Endometrial microvascular endothelial cells (primary cell): ENCODE data around the gene PDE4D. TPM values are rescaled to one million over a fixed set of nuclear protein-coding genes. Genes with fewer than 3 reads are reported as not detected.

Experiments used
- in situ Hi-C: cut with HindIII; loops from 2 replicates; pipeline ENCODE4 v1.10.0; 2017; ENCODE audit warnings: low sequenced_read_pairs, low pct_unique_long_range_greater_than_20kb; ENCODE audit errors: inconsistent ontology term
- total RNA-seq: library from RNA; depleted of rRNA; stranded (reverse); fragments of >200 nt; gene quantifications from one replicate; pipeline ENCODE4 v1.2.3, GENCODE V29; 2015; ENCODE audit errors: inconsistent ontology term

The PDE4D gene
- total RNA-seq, 1 donor from 2014 or later, result 7.9 TPM

DNA sequence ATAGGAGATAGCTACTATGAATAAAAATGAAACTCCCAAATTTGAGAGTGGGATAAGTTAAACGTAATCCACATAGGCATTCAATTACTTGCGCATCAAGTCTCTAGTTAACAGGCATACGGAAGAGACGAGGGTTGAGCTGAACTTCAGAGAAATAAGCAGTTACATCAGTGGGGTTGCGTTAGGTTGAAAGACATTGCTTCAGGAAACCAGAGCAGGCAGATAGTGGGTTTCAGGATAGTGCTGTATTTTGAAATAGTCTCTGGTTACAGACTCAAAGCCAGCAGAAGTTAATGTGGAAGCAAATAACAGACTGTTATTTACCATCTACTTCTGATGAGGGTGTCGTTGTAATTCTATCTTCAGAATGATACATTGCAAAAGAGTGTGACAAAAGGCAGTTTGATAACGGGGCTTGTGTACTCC lies 533.4 kb downstream of the PDE4D start:
- in situ Hi-C loops, result no loop called here

DNA sequence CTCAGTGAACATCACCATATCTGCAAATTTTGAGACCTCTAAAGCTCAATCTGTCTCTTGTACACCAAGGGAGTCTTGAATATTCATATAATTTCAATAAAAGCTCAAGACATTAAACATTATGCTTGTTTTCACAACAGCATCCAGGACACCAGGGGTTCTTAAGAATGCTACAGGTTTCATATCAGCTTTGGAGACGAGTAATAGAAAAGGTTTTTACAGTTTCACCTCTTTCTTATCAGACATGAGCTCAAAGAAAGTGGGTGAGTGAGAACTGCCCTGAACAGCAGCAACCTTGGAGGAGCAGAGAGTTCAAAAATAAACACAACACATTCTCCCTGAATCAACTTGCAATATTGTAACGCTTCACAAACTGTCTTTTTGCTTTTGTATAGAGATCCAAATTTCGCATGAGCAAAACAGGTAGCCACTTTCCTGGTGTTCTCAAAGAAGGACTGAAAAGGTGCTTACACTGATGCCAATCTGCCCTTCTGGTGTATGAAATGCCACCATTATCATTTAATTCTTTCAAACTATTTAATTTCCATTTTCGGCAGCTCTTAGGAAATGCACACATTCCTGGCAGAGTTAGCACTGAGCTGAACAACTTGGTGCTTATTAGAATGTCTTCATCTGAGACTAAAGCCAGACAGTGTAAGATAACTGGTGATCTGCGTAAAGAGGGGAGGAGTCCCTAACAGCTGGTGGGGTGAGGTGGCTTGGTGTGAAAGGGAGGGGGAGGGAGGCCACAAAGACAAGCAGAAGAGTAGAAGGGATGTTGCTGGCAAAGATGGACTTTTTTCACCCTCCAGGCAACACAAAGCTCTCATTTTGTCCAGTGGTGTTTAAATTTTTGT lies 535.3 kb downstream of the PDE4D start:
- in situ Hi-C loops, result no loop called here

DNA sequence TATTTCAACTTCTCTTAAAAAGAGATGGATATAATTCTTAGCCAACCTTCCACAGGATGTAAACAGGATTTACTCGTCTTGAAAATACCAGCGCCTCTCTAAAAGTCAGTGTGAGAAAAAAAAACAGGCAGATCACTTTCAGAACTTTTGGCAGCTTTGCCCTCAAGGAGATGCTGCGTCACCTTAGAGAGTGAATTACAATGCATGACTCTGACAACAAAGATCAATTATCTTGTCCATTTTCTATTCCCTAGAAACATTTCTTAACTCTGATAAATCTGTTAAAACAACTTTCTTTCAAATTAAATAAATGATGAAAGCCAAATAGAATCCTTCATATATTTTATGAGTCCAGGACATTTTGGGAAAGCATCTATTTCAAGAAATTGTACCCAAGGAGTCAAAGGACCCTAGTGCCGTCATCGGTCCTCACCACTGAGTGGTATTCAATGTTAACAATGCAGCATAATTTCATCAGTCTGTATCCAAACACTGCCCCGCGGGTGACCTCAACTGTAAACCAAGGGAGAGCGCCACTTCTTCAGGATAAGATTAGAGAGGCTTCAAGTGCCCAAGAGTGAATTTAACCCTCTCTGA lies 536.0 kb downstream of the PDE4D start:
- in situ Hi-C loops, result no loop called here

DNA sequence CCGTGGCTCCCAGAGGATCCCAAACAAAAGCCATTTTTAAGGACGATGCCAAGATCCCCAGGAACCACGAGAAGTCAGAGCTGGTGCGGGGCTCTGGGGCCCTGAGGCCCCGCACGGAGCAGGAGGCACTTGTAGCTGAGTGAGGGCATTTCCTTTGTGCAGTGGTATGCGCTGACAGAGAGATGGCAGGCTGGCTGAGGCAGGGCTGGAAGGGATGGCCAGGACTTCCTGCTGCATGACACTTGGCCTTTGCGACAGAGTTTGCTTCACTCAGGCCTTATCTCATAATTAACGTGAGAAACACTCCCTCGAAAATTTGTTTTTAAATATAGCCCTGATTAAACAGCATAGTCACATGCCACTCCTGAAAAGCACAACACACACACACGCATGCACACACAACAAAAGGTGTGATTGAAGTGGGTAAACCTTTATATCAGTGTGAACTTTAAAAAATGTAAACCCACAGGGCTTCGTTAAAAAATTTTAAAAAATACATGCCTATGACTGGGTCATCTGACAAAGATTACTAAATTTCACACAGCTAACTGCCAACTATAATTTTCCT lies 536.6 kb downstream of the PDE4D start:
- in situ Hi-C loops, result no loop called here

DNA sequence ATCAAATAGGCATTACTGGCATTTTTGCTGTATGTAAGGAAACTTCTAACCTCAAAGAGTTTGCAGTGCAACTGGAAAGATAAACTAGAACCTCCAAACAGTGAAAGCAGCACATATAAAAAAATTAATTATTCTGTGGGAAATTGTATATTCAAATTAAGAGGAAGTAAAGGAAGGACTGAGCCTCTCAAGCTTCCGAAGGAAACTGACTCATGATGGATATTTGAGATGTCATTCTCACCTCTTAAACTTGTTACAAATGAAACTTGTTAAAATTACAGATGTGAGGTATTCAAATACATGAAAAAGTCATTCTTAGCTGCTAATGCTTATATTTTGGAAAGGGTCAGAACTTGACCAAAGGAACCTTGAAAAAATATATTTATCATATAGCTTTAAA lies 538.7 kb downstream of the PDE4D start:
- in situ Hi-C loops, result no loop called here

DNA sequence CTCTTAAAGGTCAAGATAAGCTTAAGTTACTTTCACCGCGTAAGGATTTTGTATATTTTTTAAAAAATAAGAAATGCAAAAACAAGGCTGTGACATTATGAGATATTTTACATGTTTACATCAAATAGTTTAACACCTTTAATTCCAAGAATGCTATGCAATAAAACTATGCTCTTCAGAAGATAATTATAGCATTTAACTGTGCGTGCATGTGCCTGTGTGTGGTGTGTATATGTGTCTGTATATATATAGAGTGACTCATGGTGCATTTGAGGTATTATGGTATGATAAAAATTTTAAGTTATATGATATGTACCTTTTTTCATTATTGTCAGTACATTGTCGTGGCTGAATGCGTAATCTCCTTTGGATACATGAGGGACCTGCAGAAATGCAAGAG lies 539.3 kb downstream of the PDE4D start:
- in situ Hi-C loops, result no loop called here

DNA sequence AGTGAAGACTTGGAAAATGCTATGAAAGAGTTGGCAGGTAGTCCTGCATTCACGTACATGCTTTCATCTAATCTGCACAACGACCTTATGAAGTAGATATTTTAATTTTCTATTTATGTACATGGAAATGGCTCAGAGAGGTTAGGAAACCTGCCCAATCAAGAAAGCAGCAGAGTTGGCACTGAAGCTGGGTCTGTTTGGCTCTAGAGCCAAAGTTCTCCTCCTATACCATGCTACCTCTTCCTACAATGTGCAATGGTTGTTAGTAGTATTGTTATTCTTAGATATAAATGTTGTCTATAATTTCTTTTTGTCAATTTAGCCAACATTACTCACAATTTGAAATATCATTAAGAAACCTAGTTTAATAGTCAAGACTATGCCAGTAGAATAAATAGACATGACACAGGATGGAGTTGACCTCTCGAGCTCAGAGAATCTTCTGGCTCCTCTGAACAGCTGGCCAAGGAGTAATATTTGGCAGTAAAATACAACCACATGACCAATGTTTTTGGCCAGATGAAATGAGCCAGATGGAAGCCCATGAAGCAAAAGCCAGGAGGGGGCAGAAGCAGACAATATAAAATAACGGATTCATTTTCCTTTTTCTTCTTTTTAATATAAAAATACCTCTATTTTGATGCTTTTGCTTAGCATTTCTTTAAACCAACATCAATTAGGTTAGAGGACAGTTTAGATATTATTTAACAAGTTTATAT lies 542.3 kb downstream of the PDE4D start:
- in situ Hi-C loops, result no loop called here

DNA sequence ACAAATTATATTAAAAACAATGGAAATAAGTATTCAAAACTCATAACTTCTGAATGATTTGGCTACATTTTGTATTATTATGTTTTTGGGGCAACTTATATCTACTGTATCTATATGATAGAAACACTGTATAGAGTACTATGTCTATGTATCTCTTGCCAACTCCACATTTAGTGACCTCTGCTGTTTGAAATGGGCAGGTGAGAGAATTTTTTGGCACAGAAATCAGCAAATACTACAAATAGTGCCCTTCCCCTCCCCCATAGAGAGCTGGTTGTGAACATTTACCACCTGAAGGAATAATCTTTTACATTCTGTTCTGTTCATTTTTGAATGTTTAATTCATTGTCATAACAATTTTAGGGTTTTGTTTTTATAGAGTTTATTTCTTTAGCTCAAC lies 545.3 kb downstream of the PDE4D start:
- in situ Hi-C loops, result no loop called here

DNA sequence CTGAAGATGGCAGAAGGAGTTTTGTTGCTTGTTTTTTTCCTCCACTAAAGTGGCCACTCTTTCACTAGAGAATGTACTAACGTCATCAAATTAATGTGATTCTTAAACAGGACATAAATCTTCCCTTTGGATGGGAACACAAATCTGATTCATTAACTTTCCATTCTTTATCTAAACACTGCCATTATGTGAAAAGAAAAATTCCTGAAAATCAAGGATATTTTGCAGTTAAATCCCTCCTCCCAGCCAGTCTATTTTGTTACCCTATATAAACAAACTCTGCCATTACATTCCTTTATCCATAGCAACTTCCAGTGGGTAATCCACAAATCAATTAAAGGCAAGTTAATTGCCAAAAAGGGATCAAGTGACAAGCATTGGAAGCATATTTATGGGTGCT lies 546.5 kb downstream of the PDE4D start:
- in situ Hi-C loops, result no loop called here

DNA sequence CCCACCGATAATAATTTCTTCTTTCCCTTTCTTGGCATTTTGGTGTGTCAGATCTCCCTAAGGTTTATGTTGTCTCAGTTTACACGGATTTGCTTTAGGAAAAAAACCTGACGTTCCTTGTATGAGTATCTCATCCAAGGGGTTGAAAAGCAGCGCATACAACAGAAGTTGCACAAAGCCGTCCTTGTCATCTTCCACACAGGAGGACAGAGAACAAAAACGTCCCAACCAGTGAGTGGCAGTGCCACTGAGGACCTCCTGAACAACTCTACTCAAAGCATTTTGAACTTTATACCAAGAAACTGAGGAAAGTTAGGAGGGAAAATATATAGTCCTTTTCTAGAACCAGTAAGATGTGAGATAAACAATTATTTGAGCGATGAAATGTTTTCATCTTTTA lies 547.0 kb downstream of the PDE4D start:
- in situ Hi-C loops, result no loop called here

DNA sequence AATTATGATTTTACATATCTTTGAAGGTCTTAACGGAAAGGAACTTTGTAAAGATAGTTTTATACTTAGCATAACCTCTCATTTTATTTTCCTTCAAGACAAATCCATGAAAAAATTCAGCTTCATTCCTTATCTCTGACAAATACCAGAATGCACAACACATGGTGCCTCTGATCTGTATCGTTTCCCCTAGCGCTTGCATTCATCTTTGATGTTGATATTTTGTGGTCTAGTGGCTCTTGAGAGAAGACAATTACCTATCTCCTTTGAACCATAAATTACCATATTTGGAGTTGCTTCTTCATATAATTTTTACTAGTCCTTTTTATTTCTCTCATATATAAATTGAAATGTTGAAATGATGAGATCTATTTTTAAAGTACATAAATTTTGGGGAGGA lies 551.3 kb downstream of the PDE4D start:
- in situ Hi-C loops, result no loop called here

DNA sequence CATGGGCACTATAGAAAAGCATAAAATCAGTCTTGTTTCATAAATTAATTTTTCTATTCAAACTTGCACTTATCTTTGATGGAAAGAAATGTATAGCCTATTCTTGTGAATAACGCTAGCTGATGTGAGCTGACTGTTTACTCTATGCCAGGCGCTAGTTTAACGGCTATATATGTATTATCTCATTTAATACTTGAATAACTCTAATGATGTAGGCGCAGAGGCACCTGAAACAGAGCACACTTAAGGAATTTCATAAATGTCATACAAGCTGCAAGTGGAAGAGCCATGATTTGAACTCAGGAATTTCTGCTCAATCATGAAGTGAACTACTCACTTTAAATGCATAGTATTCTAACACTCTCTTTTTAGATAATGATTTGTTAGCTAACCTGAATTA lies 551.8 kb downstream of the PDE4D start:
- in situ Hi-C loops, result no loop called here

DNA sequence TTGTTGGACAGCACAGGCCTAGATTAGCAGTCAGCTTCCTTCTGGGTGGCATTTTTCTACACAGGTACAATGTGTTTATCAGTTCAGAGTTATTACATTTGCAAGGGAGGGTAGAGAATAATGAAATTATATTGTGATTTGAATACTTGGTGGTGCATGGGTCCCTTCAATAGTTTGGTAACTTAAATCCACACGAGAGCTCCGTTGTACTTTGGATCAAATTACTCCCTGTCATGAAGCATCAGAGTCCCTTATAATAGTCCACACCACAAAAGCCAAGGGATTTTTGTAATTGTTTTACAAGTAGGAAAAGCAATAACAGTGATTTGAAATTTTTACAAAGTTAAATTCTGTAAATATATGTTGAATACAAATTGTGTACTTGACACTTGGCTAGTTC lies 552.4 kb downstream of the PDE4D start:
- in situ Hi-C loops, result no loop called here

DNA sequence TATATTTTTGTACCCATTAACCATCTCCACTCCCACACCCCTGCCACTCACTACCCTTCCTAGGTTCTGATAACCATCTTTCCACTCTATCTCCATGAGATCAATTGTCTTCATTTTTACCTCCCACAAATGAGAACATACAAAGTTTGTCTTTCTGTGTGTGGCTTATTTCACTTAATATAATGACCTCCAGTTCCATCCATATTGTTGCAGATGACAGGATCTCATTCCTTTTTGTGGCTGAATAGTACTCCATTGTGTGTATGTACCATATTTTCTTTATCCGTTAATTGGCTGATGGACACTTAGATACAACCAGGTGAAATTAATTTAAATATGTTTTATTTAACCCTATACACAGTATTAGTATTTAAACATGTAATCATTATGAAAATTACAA lies 552.9 kb downstream of the PDE4D start:
- in situ Hi-C loops, result no loop called here

DNA sequence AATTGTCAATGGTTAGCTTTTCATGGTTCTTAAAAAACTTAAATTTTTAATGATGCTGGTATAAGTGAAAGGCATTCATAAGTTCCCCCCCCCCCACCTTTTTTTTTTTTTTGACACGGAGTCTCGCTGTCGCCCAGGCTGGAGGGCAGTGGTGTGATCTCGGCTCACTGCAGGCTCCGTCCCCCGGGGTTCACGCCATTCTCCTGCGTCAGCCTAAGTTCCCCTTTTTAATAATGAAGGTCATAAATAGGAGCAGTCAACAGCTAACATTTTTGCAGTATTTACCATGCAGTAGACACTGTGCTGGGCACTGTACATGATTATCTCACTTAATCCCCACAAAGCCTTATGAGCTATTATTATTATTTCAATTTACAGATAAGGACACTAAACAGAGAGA lies 556.3 kb downstream of the PDE4D start:
- in situ Hi-C loops, result no loop called here

DNA sequence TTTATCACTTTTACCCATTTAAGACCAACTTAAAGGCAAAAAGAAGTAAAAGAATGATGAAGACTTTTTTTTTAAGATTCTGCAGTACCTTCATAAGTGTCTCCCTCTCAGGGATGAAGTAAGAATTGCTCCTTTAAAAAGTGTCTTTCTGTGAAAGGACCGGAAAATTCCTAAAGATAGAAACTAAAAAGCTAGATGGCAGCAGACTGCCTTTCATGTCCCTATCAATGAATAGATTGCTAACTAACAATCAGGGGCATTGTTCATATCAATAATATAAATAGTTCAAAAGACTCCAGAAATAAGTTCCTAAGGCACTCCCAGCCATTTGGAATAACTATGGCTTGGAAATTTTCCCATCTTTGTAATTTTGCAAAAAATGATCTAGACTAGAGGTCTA lies 558.0 kb downstream of the PDE4D start:
- in situ Hi-C loops, result no loop called here

DNA sequence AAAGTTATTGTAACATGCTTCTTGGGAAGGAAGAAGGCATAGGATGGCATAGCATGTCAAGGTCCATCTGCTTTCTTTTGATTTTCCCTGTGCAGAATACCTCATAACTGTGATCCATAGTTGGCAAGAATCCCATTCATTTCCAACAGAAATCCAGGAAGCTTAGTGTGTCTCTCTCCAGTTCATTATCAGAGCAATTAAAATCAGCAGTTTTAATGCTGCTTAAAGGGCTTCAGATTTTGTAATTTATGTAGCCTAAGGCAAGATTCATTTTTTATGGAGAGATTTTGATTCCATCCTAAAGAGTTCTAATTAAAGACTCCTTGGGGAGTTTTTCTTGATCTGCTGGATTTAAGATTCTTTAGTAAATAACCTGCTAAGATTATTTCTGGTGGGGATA lies 560.1 kb downstream of the PDE4D start:
- in situ Hi-C loops, result no loop called here

DNA sequence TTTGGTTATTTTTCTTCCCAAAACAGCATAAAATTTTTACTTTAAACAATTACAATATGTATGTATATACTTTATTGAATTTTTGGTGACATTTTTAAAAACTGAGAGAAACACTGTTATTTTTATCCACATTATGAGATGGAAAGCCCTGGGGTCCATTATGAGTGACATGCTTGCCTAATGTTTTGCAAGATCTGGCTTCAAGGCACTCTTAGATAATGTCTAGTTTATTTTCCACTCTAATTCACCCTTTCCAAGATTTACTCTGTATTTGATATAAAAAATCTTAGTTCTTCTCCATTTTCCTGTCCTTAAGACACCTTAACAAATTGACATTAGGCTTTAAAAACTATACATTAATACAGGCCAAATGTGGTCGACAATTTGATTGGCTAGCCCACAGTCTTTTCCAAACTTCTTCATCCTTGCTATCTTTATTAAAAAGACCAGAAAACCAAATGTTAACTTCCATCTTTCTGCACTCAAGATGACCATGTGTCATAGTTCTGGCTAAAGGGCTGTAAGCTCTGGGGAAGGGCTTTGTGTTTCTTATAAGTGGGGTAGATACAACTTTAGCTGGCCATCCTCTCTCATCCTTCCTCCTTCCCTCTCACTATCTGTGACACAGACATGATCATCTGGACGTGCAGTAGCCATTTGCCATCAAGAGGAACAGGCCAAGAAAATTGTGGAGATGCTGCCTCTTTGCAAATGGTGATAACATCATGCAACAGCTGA lies 561.1 kb downstream of the PDE4D start:
- in situ Hi-C loops, result no loop called here

DNA sequence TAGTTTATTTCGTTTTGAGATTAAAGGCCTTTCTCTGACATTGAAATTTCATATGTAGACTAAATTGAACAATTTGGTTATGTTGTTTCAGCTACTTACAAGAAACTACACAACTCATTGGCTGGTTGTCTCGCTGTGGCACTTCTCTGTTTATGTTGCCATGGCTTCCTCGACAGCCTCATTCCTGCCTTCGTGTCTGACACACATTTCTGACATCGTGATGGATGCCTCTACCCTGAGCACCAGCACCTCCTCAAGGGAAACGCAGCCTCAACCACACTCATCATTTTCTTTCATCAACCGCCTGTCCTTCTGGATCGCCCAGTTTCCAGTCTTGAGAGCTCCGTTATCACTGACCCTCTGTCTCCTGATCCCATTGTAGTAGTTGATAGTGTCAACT lies 562.8 kb downstream of the PDE4D start:
- in situ Hi-C loops, result no loop called here
